Osteoblast (primary cell): ENCODE measurements around the gene CDH11. TPM values are rescaled to one million over a fixed set of nuclear protein-coding genes. Genes with fewer than 3 reads are reported as not detected.
A peak's percentile ranks its signal among the peaks of the same experiment; 100 is the strongest.

Experiments
- DNase-seq: peaks from one replicate; pipeline ENCODE4 v3.0.0; 2011; ENCODE audit warnings: low spot score, mixed read lengths; ENCODE audit not compliant: insufficient read length; ENCODE audit errors: missing footprints
- H2AFZ ChIP-seq: 2 replicates; pipeline ENCODE4 v1.6.0; 2011; ENCODE audit warnings: mild to moderate bottlenecking, low read length
- H3K27ac ChIP-seq: 2 replicates; pipeline ENCODE4 v1.5.1; 2011; ENCODE audit warnings: mild to moderate bottlenecking, low read depth, low read length, moderate library complexity
- H3K27me3 ChIP-seq: 2 replicates; pipeline ENCODE4 v1.6.0; 2012; ENCODE audit warnings: mild to moderate bottlenecking, control low read depth, inconsistent platforms, low read length, moderate library complexity; ENCODE audit not compliant: insufficient read depth
- H3K36me3 ChIP-seq: 2 replicates; pipeline ENCODE4 v1.5.1; 2011; ENCODE audit warnings: mild to moderate bottlenecking, low read length, control low read depth, moderate library complexity; ENCODE audit not compliant: insufficient read depth
- H3K4me1 ChIP-seq: 2 replicates; pipeline ENCODE4 v1.5.1; 2011; ENCODE audit warnings: mild to moderate bottlenecking, low read length, control low read depth, moderate library complexity; ENCODE audit not compliant: insufficient read depth
- H3K4me2 ChIP-seq: 2 replicates; pipeline ENCODE4 v1.6.0; 2011; ENCODE audit warnings: mild to moderate bottlenecking, low read length; ENCODE audit not compliant: insufficient read depth
- H3K4me3 ChIP-seq: fragments of 200-600 bp; sonication (generic); 3 replicates; pipeline ENCODE4 v1.5.1; 2012; ENCODE audit warnings: mild to moderate bottlenecking, low read length, inconsistent platforms; ENCODE audit not compliant: insufficient read depth
- H3K79me2 ChIP-seq: 2 replicates; pipeline ENCODE4 v1.6.0; 2012; ENCODE audit warnings: mild to moderate bottlenecking, low read length, control low read depth, inconsistent platforms; ENCODE audit not compliant: insufficient read depth
- H3K9me3 ChIP-seq: 2 replicates; pipeline ENCODE4 v1.5.1; 2011; ENCODE audit warnings: low read depth, low read length, control low read depth
- H4K20me1 ChIP-seq: 2 replicates; pipeline ENCODE4 v1.6.0; 2012; ENCODE audit warnings: mild to moderate bottlenecking, low read length, control low read depth; ENCODE audit not compliant: insufficient read depth
- CTCF ChIP-seq: IDR thresholded peaks from 2 replicates; pipeline ENCODE4 v1.5.1; 2011; ENCODE audit warnings: mild to moderate bottlenecking, low read depth, low read length, moderate library complexity; ENCODE audit errors: extremely low read depth
- total RNA-seq: library from RNA; depleted of rRNA; stranded (reverse); fragments of >200 nt; gene quantifications from 2 replicates; pipeline ENCODE4 v1.2.3, GENCODE V29; 2012

The CDH11 gene
- total RNA-seq, 1 donor: 1,116 TPM

DNA sequence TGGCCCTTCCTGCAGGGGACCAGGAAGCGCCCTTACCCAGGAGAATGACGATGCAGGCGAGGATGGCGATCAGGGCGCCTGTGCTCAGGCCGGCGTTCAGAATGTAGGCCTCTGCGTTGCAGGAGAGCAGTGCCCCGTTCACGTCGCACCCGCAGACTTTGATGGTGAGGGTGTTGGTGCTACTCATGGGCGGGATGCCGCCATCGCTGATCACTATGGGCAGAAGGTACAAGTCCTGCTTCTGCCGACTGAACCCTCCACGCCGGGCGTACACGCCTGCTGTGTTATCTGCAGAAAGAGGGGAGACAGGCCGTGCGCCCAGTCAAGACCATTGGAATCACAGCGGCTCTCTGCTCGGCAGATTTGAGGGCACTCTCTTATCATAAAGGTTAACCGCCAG, 171.1 kb downstream of the CDH11 start:
- no peak for TF ChIP-seq CTCF

DNA sequence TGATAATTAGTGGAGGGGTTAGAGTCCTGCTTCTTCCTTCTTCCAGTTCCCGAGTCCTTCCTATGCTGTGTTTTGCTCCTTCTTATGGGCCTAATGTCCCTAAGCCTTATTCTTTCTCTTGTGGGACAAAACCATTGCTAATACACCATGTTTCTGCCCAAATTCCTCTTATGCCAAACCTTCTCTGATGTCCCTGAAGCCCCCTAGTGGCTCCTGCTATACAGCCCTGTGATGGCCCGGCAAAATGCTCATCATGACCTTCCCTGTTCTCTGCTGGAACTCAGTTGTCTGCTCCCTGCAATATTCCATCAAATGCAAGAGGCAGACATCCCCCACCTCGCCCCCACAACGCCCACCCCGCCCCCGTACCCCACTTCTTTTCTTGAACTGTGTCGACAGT, 171.6 kb downstream of the CDH11 start:
- H3K4me3 ChIP-seq: no peak overlapping the region
- peaks cover 68% of the 10 kb centered on the region for H3K36me3 ChIP-seq
- H3K4me1 ChIP-seq: peaks cover 29% of the 10 kb centered on the region
- peaks cover 4% of the 10 kb centered on the region for H3K79me2 ChIP-seq
- H3K4me2 ChIP-seq: no peak overlapping the region
- TF ChIP-seq CTCF: peak; percentile 39
- no peaks in the 10 kb centered on the region for H3K9me3 ChIP-seq
- H3K27me3 ChIP-seq: no peaks in the 10 kb centered on the region
- no peak for DNase-seq
- H2AFZ ChIP-seq: no peak overlapping the region
- no peak overlapping the region for H3K27ac ChIP-seq
- H4K20me1 ChIP-seq: peaks cover 3% of the 10 kb centered on the region

More for the DNA sequence above, 171.1 kb downstream of the CDH11 start:
- H3K4me1 ChIP-seq: peaks cover 29% of the 10 kb centered on the region
- peak overlapping the region; percentile 92 for H3K27ac ChIP-seq
- no peaks in the 10 kb centered on the region for H3K9me3 ChIP-seq
- no peak overlapping the region for H3K4me2 ChIP-seq
- no peak overlapping the region for H2AFZ ChIP-seq
- H3K36me3 ChIP-seq: peaks cover 70% of the 10 kb centered on the region
- H4K20me1 ChIP-seq: peaks cover 3% of the 10 kb centered on the region
- H3K79me2 ChIP-seq: peaks cover 4% of the 10 kb centered on the region
- no peaks in the 10 kb centered on the region for H3K27me3 ChIP-seq
- no peak overlapping the region for H3K4me3 ChIP-seq
- DNase-seq: no peak

- H4K20me1 ChIP-seq: peaks cover 3% of the 10 kb centered on the region
- TF ChIP-seq CTCF: no peak
These were observed 173.8 kb downstream of the CDH11 start for GRCh38 chr16:64948056-64948455.

GRCh38 chr16:64947651-64948050, 174.2 kb downstream of the CDH11 start:
- no peaks in the 10 kb centered on the region for H3K9me3 ChIP-seq
- H3K27ac ChIP-seq: no peak overlapping the region
- no peak overlapping the region for H3K4me2 ChIP-seq
- peaks cover 2% of the 10 kb centered on the region for H3K79me2 ChIP-seq
- DNase-seq: no peak
- no peak overlapping the region for H3K4me3 ChIP-seq
- TF ChIP-seq CTCF: no peak
- peaks cover 3% of the 10 kb centered on the region for H4K20me1 ChIP-seq
- peaks cover 56% of the 10 kb centered on the region for H3K36me3 ChIP-seq
- peaks cover 12% of the 10 kb centered on the region for H3K4me1 ChIP-seq
- no peak overlapping the region for H2AFZ ChIP-seq
- no peaks in the 10 kb centered on the region for H3K27me3 ChIP-seq

More at GRCh38 chr16:64948056-64948455, 173.8 kb downstream of the CDH11 start:
- Histone ChIP-seq H3K27me3 (no peaks in the 10 kb centered on the region), H3K36me3 (peaks cover 56% of the 10 kb centered on the region), H3K4me2 (no peak overlapping the region), H3K9me3 (no peaks in the 10 kb centered on the region), H2AFZ (no peak overlapping the region), H3K4me3 (no peak overlapping the region), H3K79me2 (peaks cover 2% of the 10 kb centered on the region), H3K27ac (no peak overlapping the region), H3K4me1 (peaks cover 16% of the 10 kb centered on the region)
- DNase-seq: no peak
